HEK293T (cell line): ENCODE data around the gene FBXL5.

ENCODE experiments used
- CTCF ChIA-PET: fragments of 350-600 bp; formaldehyde crosslinking; extraction: SDS; loops from one replicate; lab custom pipeline; 2021; ENCODE audit warnings: antibody characterized with exemption, inconsistent platforms; lab: Yijun Ruan, JAX
- POLR2A ChIA-PET: fragments of 350-600 bp; formaldehyde crosslinking; extraction: SDS; loops from one replicate; lab custom pipeline; 2020; ENCODE audit warnings: antibody characterized with exemption, inconsistent platforms; lab: Yijun Ruan, JAX
- DNase-seq: peaks from one replicate; pipeline ENCODE4 v3.0.0; 2012; ENCODE audit warnings: mixed read lengths; ENCODE audit errors: extremely low spot score
- ARNT ChIP-seq: fragments of 450-650 bp; IDR thresholded peaks from 2 replicates; pipeline ENCODE4 v1.6.1; 2017; ENCODE audit warnings: mild to moderate bottlenecking
- BHLHE40 ChIP-seq: fragments of 450-650 bp; IDR thresholded peaks from 2 replicates; pipeline ENCODE4 v1.6.1; 2016; ENCODE audit warnings: mild to moderate bottlenecking, moderate library complexity, borderline replicate concordance
- CTBP1 ChIP-seq: fragments of 450-650 bp; IDR thresholded peaks from 2 replicates; pipeline ENCODE4 v1.6.1; 2016; ENCODE audit warnings: borderline replicate concordance
- ELF4 ChIP-seq: fragments of 450-650 bp; IDR thresholded peaks from 2 replicates; pipeline ENCODE4 v1.6.1; 2017; ENCODE audit warnings: antibody characterized with exemption
- FOXA1 ChIP-seq: fragments of 450-650 bp; IDR thresholded peaks from 2 replicates; pipeline ENCODE4 v1.6.1; 2016; ENCODE audit warnings: mild to moderate bottlenecking
- FOXK2 ChIP-seq: fragments of 450-650 bp; IDR thresholded peaks from 2 replicates; pipeline ENCODE4 v1.6.1; 2016; ENCODE audit warnings: mild to moderate bottlenecking
- FOXM1 ChIP-seq: fragments of 450-650 bp; IDR thresholded peaks from 2 replicates; pipeline ENCODE4 v1.6.1; 2017; ENCODE audit warnings: mild to moderate bottlenecking, borderline replicate concordance
- HDGF ChIP-seq: fragments of 450-650 bp; IDR thresholded peaks from 2 replicates; pipeline ENCODE4 v1.6.1; 2017; ENCODE audit warnings: antibody characterized with exemption, borderline replicate concordance
- L3MBTL2 ChIP-seq: fragments of 450-650 bp; conservative IDR thresholded peaks from 2 replicates; pipeline ENCODE4 v1.6.1; 2016; ENCODE audit warnings: mild to moderate bottlenecking
- LEF1 ChIP-seq: fragments of 450-650 bp; IDR thresholded peaks from 2 replicates; pipeline ENCODE4 v1.6.1; 2017; ENCODE audit warnings: mild to moderate bottlenecking, borderline replicate concordance
- NFRKB ChIP-seq: fragments of 450-650 bp; IDR thresholded peaks from 2 replicates; pipeline ENCODE4 v1.6.1; 2016; ENCODE audit warnings: mild to moderate bottlenecking, moderate library complexity
- PKNOX1 ChIP-seq: fragments of 450-650 bp; IDR thresholded peaks from 2 replicates; pipeline ENCODE4 v1.6.1; 2016
- SP1 ChIP-seq: fragments of 450-650 bp; IDR thresholded peaks from 2 replicates; pipeline ENCODE4 v1.6.1; 2017
- SUZ12 ChIP-seq: fragments of 450-650 bp; IDR thresholded peaks from 2 replicates; pipeline ENCODE4 v1.6.1; 2016; ENCODE audit warnings: mild to moderate bottlenecking
- TARDBP ChIP-seq: fragments of 450-650 bp; IDR thresholded peaks from 2 replicates; pipeline ENCODE4 v1.6.1; 2016
- ZNF384 ChIP-seq: fragments of 450-650 bp; IDR thresholded peaks from 2 replicates; pipeline ENCODE4 v1.6.1; 2016

Gene FBXL5

GRCh38 chr4:15674046-15674445 is 18.9 kb upstream of the FBXL5 start:
- no peak for DNase-seq
- CTCF ChIA-PET: no interaction called here
- TF ChIP-seq L3MBTL2 (no peak), ARNT (no peak), HDGF (no peak), SP1 (no peak), FOXK2 (no peak), LEF1 (no peak), NFRKB (no peak), TARDBP (no peak), ELF4 (no peak), PKNOX1 (no peak), ZNF384 (no peak), FOXM1 (no peak), FOXA1 (no peak), SUZ12 (no peak), CTBP1 (no peak), BHLHE40 (no peak)
- POLR2A ChIA-PET: no interaction called here

GRCh38 chr4:15673337-15673736 is 18.2 kb upstream of the FBXL5 start:
- ChIA-PET POLR2A (no interaction called here), CTCF (interaction anchor here (0.6 kb wide), 1 partner anchor 16 kb away, joined by 3 read pairs; no protein-coding TSS in a partner anchor)
- DNase-seq: no peak
- TF ChIP-seq NFRKB (no peak), SUZ12 (no peak), FOXK2 (no peak), HDGF (no peak), FOXA1 (no peak), L3MBTL2 (no peak)

GRCh38 chr4:15672101-15672500 is 16.9 kb upstream of the FBXL5 start:
- POLR2A ChIA-PET: no interaction called here
- CTCF ChIA-PET: no interaction called here
- TF ChIP-seq ELF4: no peak
- no peak for TF ChIP-seq ZNF384
- TF ChIP-seq FOXA1: no peak
- TF ChIP-seq FOXK2: no peak
- TF ChIP-seq NFRKB: no peak
- TF ChIP-seq ARNT: no peak
- no peak for TF ChIP-seq HDGF
- TF ChIP-seq FOXM1: no peak
- no peak for TF ChIP-seq TARDBP

GRCh38 chr4:15670576-15670975 is 15.4 kb upstream of the FBXL5 start:
- ChIA-PET CTCF (no interaction called here), POLR2A (interaction anchor here (1.4 kb wide), 1 partner anchor 11 kb away, joined by 5 read pairs; the partner anchor contains the start of gene FAM200B)
- TF ChIP-seq SP1 (no peak), L3MBTL2 (no peak), FOXA1 (no peak), FOXK2 (no peak), CTBP1 (no peak), PKNOX1 (no peak), ELF4 (no peak), FOXM1 (no peak), TARDBP (no peak), LEF1 (no peak), NFRKB (no peak), ZNF384 (no peak), HDGF (no peak), ARNT (no peak), SUZ12 (no peak)
- no peak for DNase-seq

More at GRCh38 chr4:15672101-15672500, 16.9 kb upstream of the FBXL5 start:
- no peak for DNase-seq

- POLR2A ChIA-PET: no interaction called here
- TF ChIP-seq FOXA1 (no peak), PKNOX1 (no peak)
- CTCF ChIA-PET: no interaction called here
- no peak for DNase-seq
Measured at GRCh38 chr4:15668566-15669435, 13.6 kb upstream of the FBXL5 start.

GRCh38 chr4:15667006-15667405 is 11.8 kb upstream of the FBXL5 start:
- ChIA-PET POLR2A (no interaction called here), CTCF (no interaction called here)
- TF ChIP-seq TARDBP: no peak
- no peak for TF ChIP-seq ARNT
- TF ChIP-seq ELF4: no peak
- TF ChIP-seq ZNF384: no peak
- no peak for DNase-seq

- CTCF ChIA-PET: no interaction called here
- POLR2A ChIA-PET: no interaction called here
- no peak for TF ChIP-seq L3MBTL2
- no peak for DNase-seq
Measured at GRCh38 chr4:15665753-15666365, 10.7 kb upstream of the FBXL5 start.
